ENCODE measurements around the gene SOCS7.

The SOCS7 gene

DNA sequence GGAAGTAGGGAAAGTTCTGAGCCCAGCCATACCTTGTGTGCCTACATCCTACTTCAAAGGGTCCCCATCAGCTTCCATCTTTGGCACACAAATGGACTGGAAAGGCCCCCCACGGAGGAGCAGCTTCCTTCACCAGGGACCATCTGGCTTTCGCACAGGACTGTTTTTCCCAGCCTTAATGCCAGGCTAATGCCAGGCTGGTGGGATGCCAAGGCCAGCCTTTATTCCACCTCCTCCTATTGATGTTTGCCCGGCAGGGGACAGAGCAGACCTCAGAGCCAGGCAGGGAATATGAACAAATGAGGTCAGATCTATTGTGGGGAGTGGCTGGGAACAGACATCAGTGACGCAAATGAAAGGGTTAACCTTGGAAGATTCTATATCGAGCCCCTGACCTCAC lies 13.6 kb upstream of the SOCS7 start:
- DNase-seq (ENCODE audit: low read depth in 3 of 3) = no peak

GRCh38 chr17:38338535-38338934 lies 13.1 kb upstream of the SOCS7 start:
- DNase-seq (ENCODE audit: low read depth in 3 of 3) = no peak

- DNase-seq (ENCODE audit: low read depth in 3 of 3) = no peak
Measured at GRCh38 chr17:38339891-38340290, 11.8 kb upstream of the SOCS7 start.

- DNase-seq (ENCODE audit: low read depth in 3 of 3) = no peak
Measured at GRCh38 chr17:38341035-38341721, 10.5 kb upstream of the SOCS7 start.

DNA sequence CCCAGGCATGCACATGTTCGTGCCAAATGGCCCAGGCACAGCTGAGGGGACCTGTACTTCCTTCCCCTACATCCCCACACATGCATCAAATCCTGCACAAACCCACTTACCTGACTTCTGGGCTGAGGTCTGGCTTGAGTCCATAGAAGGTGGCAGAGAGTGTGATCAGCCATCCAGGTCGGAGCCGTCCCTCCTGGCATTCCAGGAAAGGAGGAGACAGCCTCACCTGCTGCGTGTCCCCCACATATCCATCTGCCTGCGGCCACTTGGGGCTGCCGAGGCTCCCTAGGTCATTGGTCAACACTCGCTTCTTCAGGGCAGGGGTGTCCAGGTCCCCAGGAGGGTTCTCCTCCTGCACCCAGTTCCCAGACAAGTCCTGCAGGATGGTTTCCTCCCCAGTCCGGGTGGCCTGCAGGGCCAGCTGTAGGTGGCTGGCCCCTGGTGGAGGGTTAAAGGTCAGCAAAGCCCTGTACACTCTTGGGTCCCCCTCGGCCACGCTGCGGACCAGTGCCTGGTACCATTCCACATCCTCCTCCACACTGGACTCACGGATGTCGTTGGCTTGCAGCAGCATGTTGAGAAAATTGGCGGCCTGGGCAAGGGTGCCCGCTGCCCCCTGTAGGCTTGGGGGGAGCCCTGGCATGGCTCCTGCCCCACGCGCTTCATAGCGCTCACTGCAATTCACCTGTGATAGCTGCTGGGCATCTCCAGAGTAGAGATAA lies 8.6 kb upstream of the SOCS7 start:
- no peak for DNase-seq (ENCODE audit: low read depth in 3 of 3)

- DNase-seq (ENCODE audit: low read depth in 3 of 3) = no peak
Measured at GRCh38 chr17:38343608-38344419, 7.8 kb upstream of the SOCS7 start, which contains the start of gene GPR179. TSS of gene GPR179 (minus strand) at chr17:38343956. CDS start at chr17:38343789, 167 bp downstream.

GRCh38 chr17:38344420-38344745 lies 7.3 kb upstream of the SOCS7 start:
- no peak for DNase-seq (ENCODE audit: low read depth in 3 of 3)

- no peak for DNase-seq (ENCODE audit: low read depth in 3 of 3)
Measured at GRCh38 chr17:38345743-38346142, 5.9 kb upstream of the SOCS7 start.

- DNase-seq (ENCODE audit: low read depth in 3 of 3) = peak; percentile 65 to 73 (median 68)
Measured at GRCh38 chr17:38349097-38349730, 2.4 kb upstream of the SOCS7 start.

DNA sequence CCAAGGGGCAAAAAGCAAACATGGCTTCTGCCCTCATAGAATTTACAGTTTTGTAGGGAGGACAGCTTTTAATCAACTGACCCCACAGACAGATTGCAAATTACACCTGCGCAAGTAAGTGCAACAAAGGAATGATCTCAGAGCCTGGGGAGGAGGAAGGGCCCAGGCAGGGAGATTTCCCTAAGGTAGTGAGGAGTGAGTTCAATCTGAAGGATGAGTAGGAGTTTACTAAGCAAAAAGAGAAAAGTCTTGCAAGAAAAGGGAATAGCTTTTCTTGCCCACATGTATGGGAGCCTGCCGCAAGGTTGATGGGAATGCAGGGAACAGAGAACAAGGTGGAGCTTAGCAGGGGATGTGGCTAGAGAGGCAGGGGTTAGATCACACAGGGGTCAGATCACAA lies 1.6 kb upstream of the SOCS7 start:
- no peak for DNase-seq (ENCODE audit: low read depth in 3 of 3)

- peak in 1 of 3 experiments; percentile 5 for DNase-seq (ENCODE audit: low read depth in 3 of 3)
Measured at GRCh38 chr17:38352245-38353085, 821 bp downstream of the SOCS7 start.

- no peak for DNase-seq (ENCODE audit: low read depth in 3 of 3)
Measured at GRCh38 chr17:38353086-38353604, 1.5 kb downstream of the SOCS7 start.

GRCh38 chr17:38353668-38354067 lies 2.0 kb downstream of the SOCS7 start:
- DNase-seq (ENCODE audit: low read depth in 3 of 3) = no peak

DNA sequence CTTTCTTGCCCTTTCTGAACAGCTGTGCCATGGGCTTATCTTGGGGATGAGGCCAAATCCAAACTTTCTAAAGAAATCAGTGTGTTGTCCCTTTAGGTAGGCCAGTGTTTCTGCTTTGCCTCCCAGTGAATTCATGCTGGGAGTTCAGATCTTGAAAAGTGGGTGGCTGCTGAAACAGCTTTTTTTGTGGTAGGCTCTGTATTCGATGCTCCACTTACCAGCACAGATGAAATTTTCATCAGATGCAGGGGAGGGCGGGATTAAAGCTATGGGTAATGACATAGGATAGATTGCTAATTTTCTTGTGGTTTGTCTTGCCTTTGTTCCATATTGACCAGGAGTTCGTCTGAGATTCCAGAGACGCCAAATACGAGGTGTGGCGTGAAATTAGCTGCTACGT lies 2.8 kb downstream of the SOCS7 start:
- no peak for DNase-seq (ENCODE audit: low read depth in 3 of 3)

DNA sequence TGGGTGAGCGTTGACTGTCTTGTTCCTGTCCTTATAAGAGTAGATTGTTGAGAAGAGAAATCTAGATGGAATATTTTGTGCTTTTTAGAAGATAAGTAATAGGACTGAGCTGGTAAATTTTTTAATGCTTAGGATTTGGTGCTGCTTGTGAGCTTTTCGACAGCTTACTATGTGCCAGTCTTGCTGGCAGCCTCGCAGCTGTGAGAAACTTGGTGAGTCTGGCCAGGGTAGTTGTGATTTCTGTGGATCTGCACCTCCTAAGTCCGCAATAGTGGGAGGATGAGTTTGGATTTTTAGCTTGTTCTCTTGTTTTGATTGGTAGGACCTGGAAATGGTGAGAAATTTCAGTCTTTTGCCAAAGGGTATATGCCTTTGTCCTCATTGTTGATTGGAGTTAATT lies 3.6 kb downstream of the SOCS7 start:
- no peak for DNase-seq (ENCODE audit: low read depth in 3 of 3)

DNA sequence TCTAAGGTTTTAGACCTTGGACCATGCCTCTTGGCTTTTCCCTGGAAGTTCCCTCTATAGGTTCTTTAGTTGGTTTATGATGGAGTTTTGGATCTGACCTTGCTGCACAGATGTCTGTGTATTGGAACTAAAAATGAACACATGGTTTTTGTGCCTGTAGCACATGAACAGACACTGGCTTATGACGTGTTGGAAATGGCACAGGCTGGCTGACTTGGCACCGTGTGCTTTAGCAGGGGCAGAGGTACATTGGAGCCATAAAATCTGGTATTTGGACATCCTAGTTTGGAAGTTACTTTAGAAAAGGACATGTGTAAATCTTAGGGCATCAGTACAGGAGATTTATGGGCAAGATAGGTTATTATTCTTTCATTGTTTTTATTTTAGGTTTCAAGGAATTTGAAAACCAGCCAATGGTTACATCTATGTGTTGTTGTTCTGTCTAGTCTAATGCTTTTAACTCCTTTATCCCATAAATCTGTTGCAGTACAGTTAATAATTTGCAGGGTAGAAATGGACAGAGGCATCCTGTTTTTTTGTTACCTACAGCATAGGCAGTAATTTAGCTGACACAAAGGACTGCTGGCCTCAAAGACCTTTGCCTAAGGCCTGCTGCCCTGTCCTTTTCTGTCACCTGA lies 6.0 kb downstream of the SOCS7 start:
- DNase-seq (ENCODE audit: low read depth in 3 of 3) = no peak

- DNase-seq (ENCODE audit: low read depth in 3 of 3) = no peak
Measured at GRCh38 chr17:38358586-38359513, 7.2 kb downstream of the SOCS7 start.

DNA sequence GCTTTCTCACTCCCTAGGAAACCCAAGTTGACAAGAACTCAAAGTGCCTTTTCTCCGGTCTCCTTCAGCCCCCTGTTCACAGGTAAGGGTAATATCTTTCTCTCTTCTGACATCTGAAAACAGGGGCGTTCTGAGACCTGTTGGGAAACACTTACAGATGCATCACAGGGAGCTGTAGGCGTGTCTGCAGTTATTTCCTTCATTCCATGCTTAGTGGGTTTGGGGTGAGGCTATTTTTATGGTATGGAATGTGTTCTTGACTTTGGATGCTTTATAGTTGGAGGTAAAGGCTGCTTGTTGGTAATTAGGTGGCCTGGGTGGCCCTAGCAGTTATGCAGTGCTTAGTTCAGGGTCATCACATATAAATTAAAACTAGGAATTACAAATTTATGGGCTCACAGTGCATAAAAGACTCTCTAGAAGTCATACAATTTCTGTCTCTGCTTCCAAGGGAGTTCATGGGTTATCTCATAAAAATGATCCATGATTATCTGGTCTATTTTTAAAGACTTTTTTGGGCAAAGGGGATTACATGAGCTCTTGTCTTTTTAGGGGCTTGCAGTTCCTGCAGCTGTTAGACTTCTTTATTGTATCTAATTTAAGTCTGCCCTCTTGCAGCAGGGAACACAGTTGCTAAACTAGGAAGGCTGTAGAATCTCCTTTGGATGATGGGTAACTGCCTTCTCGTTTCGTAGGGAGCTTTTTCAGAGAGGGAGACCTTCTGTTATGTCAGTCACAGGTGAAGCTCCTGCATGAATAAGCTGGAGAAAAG lies 10.2 kb downstream of the SOCS7 start:
- DNase-seq (ENCODE audit: low read depth in 3 of 3) = no peak

- no peak for DNase-seq (ENCODE audit: low read depth in 3 of 3)
Measured at GRCh38 chr17:38363016-38363415, 11.4 kb downstream of the SOCS7 start.
